ENCODE results near the gene SYTL4. TPM values are rescaled to one million over a fixed set of nuclear protein-coding genes. Genes with fewer than 3 reads are reported as not detected.

Gene SYTL4
- total RNA-seq, 4 donors from 2014 or later: 5.4 to 14.9 (median 6.9) TPM

DNA sequence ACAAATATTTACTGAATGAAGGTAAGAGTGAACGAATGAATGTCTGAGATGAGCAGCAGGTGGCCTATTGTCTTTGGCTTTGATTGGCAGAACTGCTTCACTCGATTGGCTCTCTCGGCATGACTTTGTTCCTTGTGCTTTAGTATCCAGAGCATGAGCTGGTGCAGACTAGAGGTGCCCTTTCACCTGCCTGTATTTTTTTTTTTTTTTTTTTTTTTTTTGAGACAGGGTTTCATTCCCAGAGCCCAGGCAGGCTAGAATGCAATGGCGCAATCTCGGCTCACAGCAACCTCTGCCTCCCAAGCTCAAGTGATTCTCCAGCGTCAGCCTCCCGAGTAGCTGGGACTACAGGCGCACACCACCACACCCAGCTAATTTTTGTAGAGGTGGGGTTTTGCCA is 49.0 kb downstream of the SYTL4 start:
- H3K4me1 ChIP-seq: peaks cover 0 to 8% (median 0%) of the 10 kb centered on the region in 3 donors
- intact Hi-C loops (cut with DNase I): no loop called here
- H3K36me3 ChIP-seq: peaks cover 0 to 19% (median 0%) of the 10 kb centered on the region in 3 donors
- DNase-seq: no peak
- TF ChIP-seq, protein P1, sequence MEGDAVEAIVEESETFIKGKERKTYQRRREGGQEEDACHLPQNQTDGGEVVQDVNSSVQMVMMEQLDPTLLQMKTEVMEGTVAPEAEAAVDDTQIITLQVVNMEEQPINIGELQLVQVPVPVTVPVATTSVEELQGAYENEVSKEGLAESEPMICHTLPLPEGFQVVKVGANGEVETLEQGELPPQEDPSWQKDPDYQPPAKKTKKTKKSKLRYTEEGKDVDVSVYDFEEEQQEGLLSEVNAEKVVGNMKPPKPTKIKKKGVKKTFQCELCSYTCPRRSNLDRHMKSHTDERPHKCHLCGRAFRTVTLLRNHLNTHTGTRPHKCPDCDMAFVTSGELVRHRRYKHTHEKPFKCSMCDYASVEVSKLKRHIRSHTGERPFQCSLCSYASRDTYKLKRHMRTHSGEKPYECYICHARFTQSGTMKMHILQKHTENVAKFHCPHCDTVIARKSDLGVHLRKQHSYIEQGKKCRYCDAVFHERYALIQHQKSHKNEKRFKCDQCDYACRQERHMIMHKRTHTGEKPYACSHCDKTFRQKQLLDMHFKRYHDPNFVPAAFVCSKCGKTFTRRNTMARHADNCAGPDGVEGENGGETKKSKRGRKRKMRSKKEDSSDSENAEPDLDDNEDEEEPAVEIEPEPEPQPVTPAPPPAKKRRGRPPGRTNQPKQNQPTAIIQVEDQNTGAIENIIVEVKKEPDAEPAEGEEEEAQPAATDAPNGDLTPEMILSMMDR (IDR thresholded peaks at IDR 0.05): no peak
- no peak for TF ChIP-seq POLR2A (IDR thresholded peaks at IDR 0.05)
- H3K4me3 ChIP-seq: no peak overlapping the region
- H3K27ac ChIP-seq: no peak overlapping the region
- no peaks in the 10 kb centered on the region for H3K27me3 ChIP-seq
- no peaks in the 10 kb centered on the region for H3K9me3 ChIP-seq
- 81 to 100% methylated on average over 3 to 5 of the region's 8 CpGs for WGBS, 2 donors

DNA sequence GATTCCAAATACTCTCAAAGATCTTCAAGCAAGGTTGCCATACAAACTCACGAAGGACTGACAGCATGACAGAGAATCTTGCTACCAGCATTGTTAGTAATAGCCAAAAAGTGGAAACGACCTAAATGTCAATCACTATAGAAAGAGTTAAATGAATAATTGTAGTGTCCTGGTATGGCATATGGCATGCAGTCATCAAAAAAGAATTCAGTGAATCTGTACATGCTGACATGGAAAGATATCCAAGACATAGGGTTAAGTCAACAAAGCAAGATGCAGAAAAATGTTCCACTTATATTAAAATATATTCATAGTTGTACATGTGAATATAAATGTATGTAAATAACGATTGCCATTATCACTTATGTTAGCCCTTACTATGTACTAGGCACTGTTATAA is 50.3 kb downstream of the SYTL4 start:
- TF ChIP-seq, protein P1 (IDR thresholded peaks at IDR 0.05): no peak
- TF ChIP-seq POLR2A (IDR thresholded peaks at IDR 0.05): no peak
- WGBS, 2 donors: 54 to 85% methylated on average over 3 of the region's 3 CpGs
- no peak overlapping the region for H3K4me3 ChIP-seq
- intact Hi-C loops (cut with DNase I): no loop called here
- peaks cover 0 to 6% (median 0%) of the 10 kb centered on the region in 3 donors for H3K36me3 ChIP-seq
- H3K27me3 ChIP-seq: no peaks in the 10 kb centered on the region
- no peak for DNase-seq
- H3K9me3 ChIP-seq: no peaks in the 10 kb centered on the region
- peaks cover 0 to 8% (median 0%) of the 10 kb centered on the region in 3 donors for H3K4me1 ChIP-seq
- H3K27ac ChIP-seq: no peak overlapping the region

DNA sequence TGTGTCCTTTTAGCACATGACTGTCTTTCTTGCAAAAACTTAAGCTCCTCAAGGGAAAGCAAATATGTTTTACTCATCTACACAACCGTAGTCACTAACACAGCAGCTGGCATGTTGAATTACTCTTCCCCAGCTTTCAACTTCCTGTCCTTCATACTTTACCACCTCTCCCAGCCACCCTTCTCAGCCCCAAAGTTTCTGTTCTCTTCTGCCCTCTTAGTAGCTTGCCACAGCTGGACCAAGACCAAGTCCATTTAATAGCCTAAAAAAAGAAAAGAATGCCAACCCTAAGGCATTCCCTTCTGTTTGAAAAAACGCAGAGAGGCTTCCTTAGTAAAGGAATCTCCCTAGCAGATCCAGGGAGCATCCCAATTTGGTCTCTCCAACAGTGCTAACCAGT is 51.2 kb downstream of the SYTL4 start:
- Histone ChIP-seq H3K27me3 (no peaks in the 10 kb centered on the region), H3K27ac (no peak overlapping the region), H3K9me3 (no peaks in the 10 kb centered on the region), H3K4me1 (peaks cover 0 to 8% (median 0%) of the 10 kb centered on the region in 3 donors), H3K36me3 (no peaks in the 10 kb centered on the region), H3K4me3 (no peak overlapping the region)
- intact Hi-C loops (cut with DNase I): no loop called here
- WGBS, 2 donors: 46 to 49% methylated on average over 2 of the region's 2 CpGs
- TF ChIP-seq POLR2A (IDR thresholded peaks at IDR 0.05): no peak
- TF ChIP-seq, protein P1 (IDR thresholded peaks at IDR 0.05): no peak
- DNase-seq: no peak

DNA sequence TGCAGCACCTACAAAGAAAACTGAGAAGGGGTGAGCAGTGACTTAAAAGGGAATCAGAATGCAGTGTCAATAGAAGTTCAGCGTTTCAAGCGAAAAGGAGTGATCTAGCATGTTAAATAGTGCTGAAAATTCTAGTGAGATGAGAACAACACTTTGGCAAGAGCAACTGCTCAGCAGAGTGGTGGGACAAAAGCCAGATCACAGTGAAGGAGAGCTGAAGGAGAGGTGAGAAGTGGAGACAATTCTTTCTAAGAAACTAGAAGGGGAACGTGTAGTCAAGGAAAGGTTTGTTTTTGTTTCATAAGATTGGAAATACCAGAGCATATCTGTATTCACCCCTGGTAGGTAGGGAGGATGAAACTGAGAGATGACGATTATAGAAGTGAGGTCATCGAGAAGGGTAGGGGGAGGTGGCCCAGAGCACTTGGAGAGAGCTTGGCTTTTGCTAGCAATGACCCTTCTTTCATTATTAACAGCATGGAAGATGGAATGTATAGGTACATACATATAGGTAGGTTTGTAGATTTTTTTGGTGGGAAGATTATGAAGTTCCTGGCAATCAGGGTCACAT is 54.2 kb downstream of the SYTL4 start:
- H3K36me3 ChIP-seq: no peaks in the 10 kb centered on the region
- H3K4me1 ChIP-seq: no peaks in the 10 kb centered on the region
- WGBS, 2 donors: 61 to 68% methylated on average over 4 to 5 of the region's 5 CpGs
- no peaks in the 10 kb centered on the region for H3K9me3 ChIP-seq
- no peak for TF ChIP-seq POLR2A (IDR thresholded peaks at IDR 0.05)
- TF ChIP-seq, protein P1 (IDR thresholded peaks at IDR 0.05): no peak
- no peak for DNase-seq
- no peak overlapping the region for H3K27ac ChIP-seq
- intact Hi-C loops (cut with DNase I): no loop called here
- no peak overlapping the region for H3K4me3 ChIP-seq
- no peaks in the 10 kb centered on the region for H3K27me3 ChIP-seq

DNA sequence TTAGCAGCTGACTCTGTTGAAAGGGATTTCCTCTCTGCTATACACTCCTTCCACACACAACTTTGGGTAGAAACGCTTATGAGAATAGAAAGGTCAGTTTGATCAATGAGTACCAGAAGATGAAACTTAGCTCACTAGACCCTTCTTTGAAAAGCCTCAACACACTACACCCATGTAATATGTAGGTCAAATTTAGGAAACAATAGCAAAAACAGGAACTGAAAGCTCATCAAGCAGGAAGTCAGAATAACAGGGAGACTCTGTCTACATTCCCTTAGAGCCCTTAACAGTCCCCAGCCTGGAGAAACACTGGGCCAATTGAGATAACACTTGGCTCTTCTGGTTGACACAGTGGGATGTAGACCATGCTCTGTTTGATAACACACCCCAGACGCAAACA is 57.2 kb downstream of the SYTL4 start:
- Histone ChIP-seq H3K27ac (no peak overlapping the region), H3K36me3 (no peaks in the 10 kb centered on the region), H3K27me3 (no peaks in the 10 kb centered on the region), H3K4me3 (no peak overlapping the region), H3K9me3 (no peaks in the 10 kb centered on the region), H3K4me1 (no peaks in the 10 kb centered on the region)
- DNase-seq: no peak
- TF ChIP-seq, protein P1 (IDR thresholded peaks at IDR 0.05): no peak
- TF ChIP-seq POLR2A (IDR thresholded peaks at IDR 0.05): no peak
- intact Hi-C loops (cut with DNase I): no loop called here
- 64% methylated on average over 2 of the region's 2 CpGs; no CpG with 5 or more reads in 1 of the 2 donors for WGBS, 2 donors

All from esophagus squamous epithelium (tissue), 5 donors.